ENCODE results near the gene INS. TPM values are rescaled to one million over a fixed set of nuclear protein-coding genes. Genes with fewer than 3 reads are reported as not detected.

The INS gene
- total RNA-seq, 4 donors from 2014 or later = not detected

- Histone ChIP-seq H3K9me3 (no peaks in the 10 kb centered on the region), H3K27ac (replicated peaks in 1 of 4) (no peak overlapping the region), H3K36me3 (no peaks in the 10 kb centered on the region), H3K4me1 (peaks cover 13 to 20% (median 19%) of the 10 kb centered on the region in 4 donors), H3K4me3 (no peak overlapping the region), H3K27me3 (peaks cover 0 to 90% (median 57%) of the 10 kb centered on the region in 4 donors)
- TF ChIP-seq POLR2AphosphoS5 (IDR thresholded peaks at IDR 0.05) (no peak), EP300 (IDR thresholded peaks at IDR 0.05) (no peak), CTCF (IDR thresholded peaks at IDR 0.05) (no peak), POLR2A (IDR thresholded peaks at IDR 0.05; ENCODE audit: low read depth) (no peak)
- intact Hi-C loops (cut with DNase I) = no loop called here
- no peak for DNase-seq (ENCODE audit: extremely low spot score)
- 60% methylated on average over 1 of the region's 11 CpGs for WGBS
Observed at GRCh38 chr11:2147391-2147790, 13.6 kb downstream of the INS start.

DNA sequence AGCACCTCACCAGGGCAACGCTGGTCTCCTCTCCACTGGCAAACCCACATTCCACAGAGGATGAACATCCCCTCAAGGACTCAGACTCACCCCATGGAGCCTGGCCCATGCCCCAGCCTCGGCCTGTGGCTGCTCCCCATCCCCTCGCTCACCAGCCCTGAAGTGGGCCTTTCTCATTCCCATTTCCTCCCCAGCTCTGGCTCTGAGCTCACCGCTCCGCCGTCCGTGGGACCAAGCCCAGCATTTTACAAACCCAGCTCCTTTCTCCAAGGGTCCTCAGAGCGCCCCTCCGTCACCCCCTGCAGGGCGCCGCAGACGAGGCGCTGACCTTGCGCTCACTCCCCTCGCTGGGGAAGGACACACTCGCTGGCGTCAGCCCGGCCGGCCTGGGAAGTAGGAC, 15.0 kb downstream of the INS start:
- Histone ChIP-seq H3K4me3 (no peak overlapping the region), H3K27me3 (peaks cover 0 to 100% (median 61%) of the 10 kb centered on the region in 4 donors), H3K4me1 (peaks cover 9 to 13% (median 12%) of the 10 kb centered on the region in 4 donors), H3K9me3 (no peaks in the 10 kb centered on the region), H3K27ac (replicated peaks in 1 of 4) (no peak overlapping the region), H3K36me3 (no peaks in the 10 kb centered on the region)
- intact Hi-C loops (cut with DNase I) = no loop called here
- no peak for DNase-seq (ENCODE audit: extremely low spot score)
- no peak for TF ChIP-seq EP300 (IDR thresholded peaks at IDR 0.05)
- TF ChIP-seq POLR2A (IDR thresholded peaks at IDR 0.05; ENCODE audit: low read depth) = no peak
- no peak for TF ChIP-seq POLR2AphosphoS5 (IDR thresholded peaks at IDR 0.05)
- TF ChIP-seq CTCF (IDR thresholded peaks at IDR 0.05) = no peak
- WGBS = 46% methylated on average over 13 of the region's 19 CpGs

DNA sequence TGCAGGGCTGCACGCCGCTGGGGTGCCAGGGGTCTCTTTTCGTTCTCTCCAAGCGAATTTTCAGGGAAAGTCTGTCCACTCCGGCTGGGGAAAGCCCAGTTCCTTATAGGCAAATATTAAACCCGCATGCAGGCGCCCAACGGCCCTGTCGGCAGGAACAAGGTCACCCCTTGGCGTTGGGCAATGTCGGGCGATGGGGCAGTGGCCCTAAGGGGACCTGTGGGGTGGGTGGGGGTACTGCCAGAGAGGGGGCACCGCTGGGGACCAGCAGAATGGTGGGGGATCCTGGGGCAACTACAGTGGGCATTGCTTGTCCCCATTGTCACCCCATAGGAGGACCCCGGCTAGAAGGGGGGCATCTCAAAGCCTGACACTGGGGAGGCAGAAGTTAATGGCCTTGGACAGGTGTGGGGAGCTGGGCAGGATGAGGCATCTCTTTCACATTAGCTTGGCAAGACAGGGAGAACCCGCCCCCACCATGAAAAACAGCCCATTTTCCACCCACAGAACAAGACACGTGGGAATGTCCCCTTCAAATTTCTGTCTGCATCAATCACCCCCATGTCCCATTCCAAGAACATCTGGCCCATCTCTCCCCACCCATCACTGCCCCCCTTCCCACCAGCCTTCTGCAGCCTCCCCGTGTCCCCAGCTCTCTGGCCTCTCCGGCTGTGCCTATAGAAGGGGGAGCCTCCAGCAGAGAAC, 16.3 kb downstream of the INS start:
- TF ChIP-seq POLR2AphosphoS5 (IDR thresholded peaks at IDR 0.05) (no peak), CTCF (IDR thresholded peaks at IDR 0.05) (no peak), POLR2A (IDR thresholded peaks at IDR 0.05; ENCODE audit: low read depth) (no peak), EP300 (IDR thresholded peaks at IDR 0.05) (no peak)
- no peak overlapping the region for H3K4me3 ChIP-seq
- no peaks in the 10 kb centered on the region for H3K36me3 ChIP-seq
- H3K27ac ChIP-seq (replicated peaks in 1 of 4) = no peak overlapping the region
- DNase-seq (ENCODE audit: extremely low spot score) = no peak
- no peaks in the 10 kb centered on the region for H3K9me3 ChIP-seq
- peaks cover 3 to 100% (median 66%) of the 10 kb centered on the region in 4 donors for H3K27me3 ChIP-seq
- intact Hi-C loops (cut with DNase I) = no loop called here
- H3K4me1 ChIP-seq = peaks cover 11 to 25% (median 25%) of the 10 kb centered on the region in 4 donors
- WGBS = 15% methylated on average over 11 of the region's 18 CpGs

- Histone ChIP-seq H3K36me3 (no peaks in the 10 kb centered on the region), H3K27me3 (peaks cover 5 to 100% (median 66%) of the 10 kb centered on the region in 4 donors), H3K27ac (replicated peaks in 1 of 4) (no peak overlapping the region), H3K4me1 (peaks cover 11 to 31% (median 30%) of the 10 kb centered on the region in 4 donors), H3K9me3 (no peaks in the 10 kb centered on the region), H3K4me3 (no peak overlapping the region)
- TF ChIP-seq CTCF (IDR thresholded peaks at IDR 0.05) = no peak
- TF ChIP-seq POLR2AphosphoS5 (IDR thresholded peaks at IDR 0.05) = no peak
- TF ChIP-seq POLR2A (IDR thresholded peaks at IDR 0.05; ENCODE audit: low read depth) = no peak
- no peak for DNase-seq (ENCODE audit: extremely low spot score)
- intact Hi-C loops (cut with DNase I) = no loop called here
- WGBS = 2% methylated on average over 67 of the region's 72 CpGs
Observed at GRCh38 chr11:2143799-2144543, 17.0 kb downstream of the INS start.

Data from esophagus muscularis mucosa (tissue), 4 donors.